GM19395 (cell line): ENCODE results near the gene ALDOA.
"Not testable (repeated sequence)": the region's sequence is repeated elsewhere in the genome, so short reads cannot be mapped to it uniquely, and the experiment has no call there.

Experiments
- ATAC-seq: cut with Tn5 transposase; IDR thresholded peaks from one replicate; pipeline ENCODE4 v1.9.1; 2021; ENCODE audit warnings: mild to moderate bottlenecking, moderate library complexity; ENCODE audit not compliant: unreplicated experiment

Gene ALDOA

GRCh38 chr16:30040690-30041089 is 24.9 kb upstream of the ALDOA start:
- ATAC-seq: not testable (repeated sequence)

- no peak for ATAC-seq
Measured at GRCh38 chr16:30041841-30042240, 23.7 kb upstream of the ALDOA start.

GRCh38 chr16:30046178-30046577 is 19.4 kb upstream of the ALDOA start:
- no peak for ATAC-seq

GRCh38 chr16:30046588-30046987 is 19.0 kb upstream of the ALDOA start:
- ATAC-seq: no peak

- ATAC-seq: no peak
Measured at GRCh38 chr16:30049871-30050270, 15.7 kb upstream of the ALDOA start.

- no peak for ATAC-seq
Measured at GRCh38 chr16:30051518-30051917, 14.0 kb upstream of the ALDOA start.

- peak; percentile 67 for ATAC-seq
Measured at GRCh38 chr16:30052671-30053372, 12.7 kb upstream of the ALDOA start.

GRCh38 chr16:30053376-30054015 is 12.1 kb upstream of the ALDOA start:
- ATAC-seq: no peak

- ATAC-seq: no peak
Measured at GRCh38 chr16:30054451-30054850, 11.1 kb upstream of the ALDOA start.

GRCh38 chr16:30054959-30055553 is 10.5 kb upstream of the ALDOA start:
- ATAC-seq: no peak

GRCh38 chr16:30060346-30060745 is 5.2 kb upstream of the ALDOA start:
- no peak for ATAC-seq

- no peak for ATAC-seq
Measured at GRCh38 chr16:30060836-30061554, 4.6 kb upstream of the ALDOA start.

GRCh38 chr16:30063278-30063892 is 2.2 kb upstream of the ALDOA start:
- ATAC-seq: no peak

- no peak for ATAC-seq
Measured at GRCh38 chr16:30063893-30064728, 1.4 kb upstream of the ALDOA start.

GRCh38 chr16:30064729-30065101 is 845 bp upstream of the ALDOA start:
- peak; percentile 3 for ATAC-seq

GRCh38 chr16:30065943-30066760 is 592 bp downstream of the ALDOA start:
- ATAC-seq: peak; percentile 6

- ATAC-seq: no peak
Measured at GRCh38 chr16:30066761-30067583, 1.4 kb downstream of the ALDOA start.

- ATAC-seq: no peak
Measured at GRCh38 chr16:30067584-30067916, 2.0 kb downstream of the ALDOA start.

GRCh38 chr16:30068333-30068732 is 2.8 kb downstream of the ALDOA start:
- no peak for ATAC-seq
